CD14-positive monocyte (primary cell): Measurements from ENCODE around the gene COX6A2. TPM values are rescaled to one million over a fixed set of nuclear protein-coding genes. Genes with fewer than 3 reads are reported as not detected.

Experiments used
- DNase-seq, 3 donors: peaks; one replicate each; pipeline ENCODE4 v3.0.0-alpha.2; 2011 to 2022
- H2AFZ ChIP-seq: 2 replicates; pipeline ENCODE4 v1.6.0; 2012; ENCODE audit warnings: mild to moderate bottlenecking, low read depth, low read length, inconsistent platforms; ENCODE audit not compliant: insufficient read depth, poor library complexity, severe bottlenecking
- H3K27ac ChIP-seq, 2 donors: 1 replicate in 1 of 2; 2 replicates in 1 of 2; pipeline ENCODE4 v1.5.1; 2012 to 2013; ENCODE audit warnings: low read length in 2 of 2, control low read depth in 1 of 2, inconsistent platforms in 1 of 2, low read depth in 1 of 2, mild to moderate bottlenecking in 1 of 2
- H3K27me3 ChIP-seq, 2 donors: one replicate each; pipeline versions ENCODE4 v1.6.0 to v1.6.1; 2011 to 2013; ENCODE audit warnings: low read length in 2 of 2; ENCODE audit not compliant: control insufficient read depth in 2 of 2, insufficient read depth in 2 of 2
- H3K36me3 ChIP-seq, 2 donors: replicated peaks in 1 of 2; 1 replicate in 1 of 2; 2 replicates in 1 of 2; pipeline versions ENCODE4 v1.5.1 to v1.6.1; 2012 to 2013; ENCODE audit warnings: low read length in 2 of 2, control low read depth in 1 of 2, inconsistent platforms in 1 of 2, mild to moderate bottlenecking in 1 of 2; ENCODE audit not compliant: insufficient read depth in 2 of 2, control insufficient read depth in 1 of 2
- H3K4me1 ChIP-seq, 2 donors: 1 replicate in 1 of 2; 2 replicates in 1 of 2; pipeline versions ENCODE4 v1.5.1 to v1.6.1; 2012 to 2013; ENCODE audit warnings: low read length in 2 of 2, control low read depth in 1 of 2, inconsistent platforms in 1 of 2, mild to moderate bottlenecking in 1 of 2, moderate library complexity in 1 of 2; ENCODE audit not compliant: insufficient read depth in 2 of 2, control insufficient read depth in 1 of 2
- H3K4me2 ChIP-seq: replicated peaks from 2 replicates; pipeline ENCODE3; 2012; ENCODE audit warnings: low read length, moderate library complexity, mild to moderate bottlenecking; ENCODE audit not compliant: poor library complexity, severe bottlenecking; ENCODE audit errors: extremely low read depth
- H3K4me3 ChIP-seq, 3 experiments: fragments of 200-600 bp in 1 of 3; sonication (generic) in 1 of 3; replicated peaks in 1 of 3; 1 replicate in 2 of 3; 2 replicates in 1 of 3; pipeline ENCODE4 v1.5.1; 2011 to 2013; ENCODE audit warnings: low read length in 3 of 3, mild to moderate bottlenecking in 3 of 3, control low read depth in 2 of 3, low read depth in 2 of 3, inconsistent platforms in 1 of 3, moderate library complexity in 1 of 3
- H3K79me2 ChIP-seq: 2 replicates; pipeline ENCODE4 v1.6.0; 2012; ENCODE audit warnings: mild to moderate bottlenecking, control low read depth, inconsistent platforms, low read length, moderate library complexity; ENCODE audit not compliant: insufficient read depth
- H3K9ac ChIP-seq: 2 replicates; pipeline ENCODE4 v1.6.0; 2017; ENCODE audit warnings: low read length, mild to moderate bottlenecking; ENCODE audit not compliant: insufficient read depth, poor library complexity, severe bottlenecking
- H3K9me3 ChIP-seq, 2 donors: replicated peaks in 1 of 2; 1 replicate in 1 of 2; 2 replicates in 1 of 2; pipeline versions ENCODE4 v1.5.1 to v1.6.1; 2012 to 2013; ENCODE audit warnings: low read length in 2 of 2, control low read depth in 1 of 2; ENCODE audit not compliant: control insufficient read depth in 1 of 2, insufficient read depth in 1 of 2
- H4K20me1 ChIP-seq: 2 replicates; pipeline ENCODE4 v1.6.0; 2012; ENCODE audit warnings: mild to moderate bottlenecking, low read length, control low read depth, moderate library complexity; ENCODE audit not compliant: insufficient read depth
- H3K27ac Mint-ChIP-seq, 7 donors: one replicate each; pipeline ENCODE4 v1.8.0; 2020; ENCODE audit warnings: mild to moderate bottlenecking in 7 of 7, mixed read lengths in 7 of 7, moderate library complexity in 6 of 7, inconsistent platforms in 2 of 7
- H3K27me3 Mint-ChIP-seq, 3 donors: one replicate each; pipeline ENCODE4 v1.8.0; 2021 to 2022; ENCODE audit warnings: low read depth in 3 of 3, mild to moderate bottlenecking in 3 of 3, mixed read lengths in 3 of 3, moderate library complexity in 3 of 3, inconsistent platforms in 1 of 3
- H3K36me3 Mint-ChIP-seq, 2 donors: one replicate each; pipeline ENCODE4 v1.8.0; 2020; ENCODE audit warnings: mixed read lengths in 2 of 2, inconsistent platforms in 1 of 2, mild to moderate bottlenecking in 1 of 2
- H3K4me1 Mint-ChIP-seq: one replicate; pipeline ENCODE4 v1.8.0; 2020; ENCODE audit warnings: mild to moderate bottlenecking, mixed read lengths
- H3K4me3 Mint-ChIP-seq, 2 donors: one replicate each; pipeline ENCODE4 v1.8.0; 2020; ENCODE audit warnings: mild to moderate bottlenecking in 2 of 2, mixed read lengths in 2 of 2, moderate library complexity in 1 of 2
- H3K9me3 Mint-ChIP-seq, 7 donors: one replicate each; pipeline ENCODE4 v1.8.0; 2020 to 2022; ENCODE audit warnings: mixed read lengths in 7 of 7, mild to moderate bottlenecking in 6 of 7, moderate library complexity in 6 of 7, inconsistent platforms in 2 of 7
- WGBS: methylation state at CpG from one replicate; pipeline ENCODE4 v1.1.5; 2013; ENCODE audit warnings: missing lambda C conversion rate; ENCODE audit not compliant: insufficient coverage; 5-methylcytosine and 5-hydroxymethylcytosine counted together
- intact Hi-C, 2 donors: fragments of 100-400 bp; cut with micrococcal nuclease; formaldehyde crosslinking; loops; one replicate each; pipeline versions ENCODE4 v1.15.0 to v1.15.1; 2023
- polyA plus RNA-seq, 3 donors: library from polyadenylated mRNA; depleted of rRNA in 1 of 3; unstranded in 2 of 3; stranded (reverse) in 1 of 3; fragments of 300-500 nt in 2 of 3; fragments of >200 nt in 1 of 3; fragmentation: Illumina TruSeq in 2 of 3; gene quantifications; 1 replicate in 2 of 3; 2 replicates in 1 of 3; pipeline ENCODE4 v1.2.3, GENCODE V29; 2012 to 2021
- TF ChIP-seq, protein P1 (sequence below): fragments of 200-600 bp; IDR thresholded peaks from one replicate; pipeline ENCODE4 v1.8.0; 2022; ENCODE audit warnings: antibody characterized with exemption, mild to moderate bottlenecking

Gene COX6A2
- polyA plus RNA-seq, 3 donors: not detected

GRCh38 chr16:31465788-31466370 is 37.7 kb upstream of the COX6A2 start:
- no peak overlapping the region for H3K27ac ChIP-seq
- H3K9me3 Mint-ChIP-seq: no peaks in the 10 kb centered on the region
- no peak overlapping the region for H3K4me3 ChIP-seq
- peaks cover 45 to 60% of the 10 kb centered on the region in 2 donors for H3K36me3 Mint-ChIP-seq
- intact Hi-C loops: no loop called here
- no peak for DNase-seq
- peaks cover 3% of the 10 kb centered on the region for H3K79me2 ChIP-seq
- no peak overlapping the region for H2AFZ ChIP-seq
- H3K36me3 ChIP-seq: peaks cover 34 to 60% of the 10 kb centered on the region in 2 donors
- 61% methylated on average over 20 of the region's 20 CpGs for WGBS
- no peak overlapping the region for H3K4me2 ChIP-seq
- no peak overlapping the region for H3K9ac ChIP-seq
- no peaks in the 10 kb centered on the region for H3K9me3 ChIP-seq
- peaks cover 3 to 4% (median 4%) of the 10 kb centered on the region in 3 donors for H3K27me3 Mint-ChIP-seq
- peaks cover 21% of the 10 kb centered on the region for H3K4me1 Mint-ChIP-seq
- H3K27ac Mint-ChIP-seq: peak overlapping the region in 1 of 7 donors; percentile 25
- peaks cover 4% of the 10 kb centered on the region for H4K20me1 ChIP-seq
- H3K4me1 ChIP-seq: peaks cover 0 to 3% of the 10 kb centered on the region in 2 donors
- TF ChIP-seq, protein P1, sequence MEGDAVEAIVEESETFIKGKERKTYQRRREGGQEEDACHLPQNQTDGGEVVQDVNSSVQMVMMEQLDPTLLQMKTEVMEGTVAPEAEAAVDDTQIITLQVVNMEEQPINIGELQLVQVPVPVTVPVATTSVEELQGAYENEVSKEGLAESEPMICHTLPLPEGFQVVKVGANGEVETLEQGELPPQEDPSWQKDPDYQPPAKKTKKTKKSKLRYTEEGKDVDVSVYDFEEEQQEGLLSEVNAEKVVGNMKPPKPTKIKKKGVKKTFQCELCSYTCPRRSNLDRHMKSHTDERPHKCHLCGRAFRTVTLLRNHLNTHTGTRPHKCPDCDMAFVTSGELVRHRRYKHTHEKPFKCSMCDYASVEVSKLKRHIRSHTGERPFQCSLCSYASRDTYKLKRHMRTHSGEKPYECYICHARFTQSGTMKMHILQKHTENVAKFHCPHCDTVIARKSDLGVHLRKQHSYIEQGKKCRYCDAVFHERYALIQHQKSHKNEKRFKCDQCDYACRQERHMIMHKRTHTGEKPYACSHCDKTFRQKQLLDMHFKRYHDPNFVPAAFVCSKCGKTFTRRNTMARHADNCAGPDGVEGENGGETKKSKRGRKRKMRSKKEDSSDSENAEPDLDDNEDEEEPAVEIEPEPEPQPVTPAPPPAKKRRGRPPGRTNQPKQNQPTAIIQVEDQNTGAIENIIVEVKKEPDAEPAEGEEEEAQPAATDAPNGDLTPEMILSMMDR: no peak
- peak overlapping the region; percentile 47 to 80 for H3K4me3 Mint-ChIP-seq
- no peaks in the 10 kb centered on the region for H3K27me3 ChIP-seq

DNA sequence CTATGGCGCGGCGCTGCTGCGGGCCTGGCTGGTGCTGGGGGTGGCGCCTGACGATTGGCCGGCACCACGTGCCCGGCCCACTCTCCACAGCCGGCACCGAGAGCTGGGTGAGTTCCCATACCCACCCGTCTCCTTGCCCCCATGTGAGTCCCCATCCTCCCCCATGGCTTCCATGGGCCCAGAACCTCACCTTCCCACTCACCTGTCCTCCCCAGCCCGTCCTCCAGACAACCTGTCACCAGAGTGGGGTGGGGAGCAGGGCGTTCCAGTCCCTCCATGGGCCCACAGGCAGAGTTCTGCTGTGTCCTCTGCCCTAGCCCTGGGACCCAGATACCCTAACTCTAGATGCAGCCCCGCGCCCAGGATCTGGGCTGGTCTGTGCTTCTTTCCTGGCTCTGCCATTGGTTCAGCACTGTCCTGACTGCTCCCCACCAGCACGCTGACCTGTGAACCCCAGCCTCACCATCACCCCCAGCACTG is 36.7 kb upstream of the COX6A2 start:
- Mint-ChIP-seq H3K9me3 (no peaks in the 10 kb centered on the region), H3K27me3 (peaks cover 0 to 4% (median 2%) of the 10 kb centered on the region in 3 donors), H3K4me1 (peaks cover 30% of the 10 kb centered on the region), H3K4me3 (no peak overlapping the region), H3K27ac (peak overlapping the region in 2 of 7 donors; percentile 8 to 80), H3K36me3 (peaks cover 45 to 60% of the 10 kb centered on the region in 2 donors)
- WGBS: 99% methylated on average over 14 of the region's 17 CpGs
- no peak for DNase-seq
- no peak overlapping the region for H2AFZ ChIP-seq
- intact Hi-C loops: no loop called here
- H3K27me3 ChIP-seq: no peaks in the 10 kb centered on the region
- no peak overlapping the region for H3K4me3 ChIP-seq
- no peak overlapping the region for H3K9ac ChIP-seq
- peaks cover 11% of the 10 kb centered on the region for H4K20me1 ChIP-seq
- no peak overlapping the region for H3K27ac ChIP-seq
- TF ChIP-seq, protein P1: no peak
- peaks cover 9 to 11% of the 10 kb centered on the region in 2 donors for H3K4me1 ChIP-seq
- no peaks in the 10 kb centered on the region for H3K9me3 ChIP-seq
- H3K36me3 ChIP-seq: peaks cover 34 to 60% of the 10 kb centered on the region in 2 donors
- no peak overlapping the region for H3K4me2 ChIP-seq
- peaks cover 11% of the 10 kb centered on the region for H3K79me2 ChIP-seq
